ENCODE measurements around the gene LBP. TPM values are rescaled to one million over a fixed set of nuclear protein-coding genes. Genes with fewer than 3 reads are reported as not detected.

Gene LBP
- total and polyA plus RNA-seq, 10 of the 15 experiments (the other 5 are each of a cell fraction or from before 2014, with no cell fraction given): 0.04 to 0.10 TPM; not detected in 8

GRCh38 chr20:38372806-38373205, 26.5 kb downstream of the LBP start:
- Histone ChIP-seq H3K9ac (ENCODE audit: control insufficient read depth, insufficient read depth, low read length) (no peak overlapping the region), H3K36me3 (ENCODE audit: control insufficient read depth in 2 of 2, insufficient read depth in 2 of 2, low read length in 1 of 2) (no peaks in the 10 kb centered on the region), H4K20me1 (ENCODE audit: control insufficient read depth, insufficient read depth) (no peaks in the 10 kb centered on the region), H3K27me3 (replicated peaks in 1 of 2; ENCODE audit: control insufficient read depth in 2 of 2, insufficient read depth in 2 of 2, low read length in 1 of 2) (no peaks in the 10 kb centered on the region; a peak in 2 of 4 replicates), H2AFZ (ENCODE audit: control insufficient read depth, low read depth, low read length) (no peak overlapping the region), H3K27ac (ENCODE audit: control insufficient read depth, insufficient read depth) (no peak overlapping the region), H3K4me3 (no peak overlapping the region), H3K9me3 (replicated peaks; ENCODE audit: control insufficient read depth, insufficient read depth, low read length) (no peaks in the 10 kb centered on the region), H3K79me2 (ENCODE audit: control insufficient read depth, insufficient read depth, low read length) (no peaks in the 10 kb centered on the region), H3K4me1 (ENCODE audit: control insufficient read depth, insufficient read depth, low read length) (no peaks in the 10 kb centered on the region), H3K4me2 (ENCODE audit: control insufficient read depth, insufficient read depth) (no peak overlapping the region)
- ChIA-PET SMC1A (ENCODE audit: uncharacterized antibody, unreplicated experiment) (no interaction called here), POLR2A (no interaction called here), CTCF (interaction anchor here (1.2 kb wide), 1 partner anchor 11 kb away, joined by 3 read pairs; no protein-coding TSS in a partner anchor), RAD21 (ENCODE audit: unreplicated experiment) (no interaction called here)
- no TSS peak for BruUV-seq (replicated peaks)
- no peak for TF ChIP-seq PKNOX1 (IDR thresholded peaks at IDR 0.05)
- in situ Hi-C loops (cut with MboI) (no loop called here), intact Hi-C loops (cut with micrococcal nuclease; ENCODE audit: unreplicated experiment) (no loop called here)
- FAIRE-seq: no peak
- WGBS (ENCODE audit: insufficient coverage, insufficient replicate concordance, low lambda C conversion rate, missing lambda C conversion rate): 40% methylated on average over 5 of the region's 5 CpGs
- ATAC-seq: no peak
- no peak for DNase-seq (ENCODE audit: low read depth, low spot score)

GRCh38 chr20:38373231-38373867, 27.1 kb downstream of the LBP start:
- Histone ChIP-seq H3K79me2 (ENCODE audit: control insufficient read depth, insufficient read depth, low read length) (no peaks in the 10 kb centered on the region), H3K9me3 (replicated peaks; ENCODE audit: control insufficient read depth, insufficient read depth, low read length) (no peaks in the 10 kb centered on the region), H3K9ac (ENCODE audit: control insufficient read depth, insufficient read depth, low read length) (no peak overlapping the region), H4K20me1 (ENCODE audit: control insufficient read depth, insufficient read depth) (no peaks in the 10 kb centered on the region), H3K27ac (ENCODE audit: control insufficient read depth, insufficient read depth) (no peak overlapping the region), H3K4me2 (ENCODE audit: control insufficient read depth, insufficient read depth) (no peak overlapping the region), H3K27me3 (replicated peaks in 1 of 2; ENCODE audit: control insufficient read depth in 2 of 2, insufficient read depth in 2 of 2, low read length in 1 of 2) (no peaks in the 10 kb centered on the region; a peak in 2 of 4 replicates), H3K4me3 (no peak overlapping the region), H2AFZ (ENCODE audit: control insufficient read depth, low read depth, low read length) (no peak overlapping the region), H3K36me3 (ENCODE audit: control insufficient read depth in 2 of 2, insufficient read depth in 2 of 2, low read length in 1 of 2) (no peaks in the 10 kb centered on the region), H3K4me1 (ENCODE audit: control insufficient read depth, insufficient read depth, low read length) (no peaks in the 10 kb centered on the region)
- FAIRE-seq (no peak), DNase-seq (ENCODE audit: low read depth, low spot score) (no peak), ATAC-seq (no peak)
- in situ Hi-C loops (cut with MboI) (no loop called here), intact Hi-C loops (cut with micrococcal nuclease; ENCODE audit: unreplicated experiment) (no loop called here)
- POLR2A ChIA-PET: no interaction called here
- no TSS peak for BruUV-seq (replicated peaks)
- SMC1A ChIA-PET (ENCODE audit: uncharacterized antibody, unreplicated experiment): no interaction called here
- WGBS (ENCODE audit: insufficient coverage, insufficient replicate concordance, low lambda C conversion rate, missing lambda C conversion rate): 20% methylated on average over 7 of the region's 7 CpGs
- CTCF ChIA-PET: interaction anchor here (0.8 to 2.3 kb wide), 3 partner anchors 12 to 17 kb away, joined by 3 to 6 read pairs (median 3); no protein-coding TSS in a partner anchor
- no peak for TF ChIP-seq IRF4 (IDR thresholded peaks at IDR 0.05; ENCODE audit: low read depth, low read length)
- TF ChIP-seq, protein P1, sequence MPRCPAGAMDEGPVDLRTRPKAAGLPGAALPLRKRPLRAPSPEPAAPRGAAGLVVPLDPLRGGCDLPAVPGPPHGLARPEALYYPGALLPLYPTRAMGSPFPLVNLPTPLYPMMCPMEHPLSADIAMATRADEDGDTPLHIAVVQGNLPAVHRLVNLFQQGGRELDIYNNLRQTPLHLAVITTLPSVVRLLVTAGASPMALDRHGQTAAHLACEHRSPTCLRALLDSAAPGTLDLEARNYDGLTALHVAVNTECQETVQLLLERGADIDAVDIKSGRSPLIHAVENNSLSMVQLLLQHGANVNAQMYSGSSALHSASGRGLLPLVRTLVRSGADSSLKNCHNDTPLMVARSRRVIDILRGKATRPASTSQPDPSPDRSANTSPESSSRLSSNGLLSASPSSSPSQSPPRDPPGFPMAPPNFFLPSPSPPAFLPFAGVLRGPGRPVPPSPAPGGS (IDR thresholded peaks at IDR 0.05; ENCODE audit: borderline replicate concordance, insufficient read depth, low read depth, low read length, poor library complexity, severe bottlenecking): no peak
- no peak for TF ChIP-seq POU2F2 (IDR thresholded peaks at IDR 0.05; ENCODE audit: borderline replicate concordance, low read depth, low read length)
- TF ChIP-seq WRNIP1 (IDR thresholded peaks at IDR 0.05; ENCODE audit: borderline replicate concordance, low read depth, low read length): no peak
- no peak for TF ChIP-seq BACH1 (IDR thresholded peaks at IDR 0.05; ENCODE audit: borderline replicate concordance)
- RAD21 ChIA-PET (ENCODE audit: unreplicated experiment): no interaction called here

Data from GM12878 (cell line).